ENCODE measurements around the gene NALCN. TPM values are rescaled to one million over a fixed set of nuclear protein-coding genes. Genes with fewer than 3 reads are reported as not detected.

NALCN gene
- total RNA-seq, 2 donors from 2014 or later, result 3.2 TPM; not detected in 1

DNA sequence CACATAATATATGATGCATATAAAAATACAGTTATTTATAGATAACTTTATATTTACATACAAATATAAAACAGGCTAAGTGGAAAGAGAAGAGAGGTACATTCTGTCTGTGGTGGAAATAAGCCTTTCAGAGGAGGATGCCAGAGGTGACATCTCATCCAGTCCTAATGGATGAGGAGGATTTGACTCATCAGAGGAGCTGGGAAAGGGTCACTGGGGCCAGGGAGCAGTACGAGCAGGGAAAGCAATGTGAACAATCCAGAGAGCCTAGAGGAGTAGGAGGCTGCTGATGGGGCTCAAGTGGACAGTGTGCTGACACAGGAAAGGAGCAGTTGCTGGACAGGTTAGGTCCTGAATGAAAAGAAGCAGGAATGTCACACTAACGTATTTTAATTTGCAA lies 18.6 kb downstream of the NALCN start:
- Histone ChIP-seq H3K27ac (no peak overlapping the region), H3K9me3 (no peaks in the 10 kb centered on the region), H3K4me3 (no peak overlapping the region), H3K27me3 (replicated peaks; ENCODE audit: insufficient read depth) (no peaks in the 10 kb centered on the region), H3K36me3 (no peaks in the 10 kb centered on the region), H3K4me1 (replicated peaks) (no peaks in the 10 kb centered on the region)
- TF ChIP-seq POLR2AphosphoS5 (IDR thresholded peaks at IDR 0.05), result no peak
- TF ChIP-seq POLR2A (IDR thresholded peaks at IDR 0.05), result no peak
- TF ChIP-seq, protein P1, sequence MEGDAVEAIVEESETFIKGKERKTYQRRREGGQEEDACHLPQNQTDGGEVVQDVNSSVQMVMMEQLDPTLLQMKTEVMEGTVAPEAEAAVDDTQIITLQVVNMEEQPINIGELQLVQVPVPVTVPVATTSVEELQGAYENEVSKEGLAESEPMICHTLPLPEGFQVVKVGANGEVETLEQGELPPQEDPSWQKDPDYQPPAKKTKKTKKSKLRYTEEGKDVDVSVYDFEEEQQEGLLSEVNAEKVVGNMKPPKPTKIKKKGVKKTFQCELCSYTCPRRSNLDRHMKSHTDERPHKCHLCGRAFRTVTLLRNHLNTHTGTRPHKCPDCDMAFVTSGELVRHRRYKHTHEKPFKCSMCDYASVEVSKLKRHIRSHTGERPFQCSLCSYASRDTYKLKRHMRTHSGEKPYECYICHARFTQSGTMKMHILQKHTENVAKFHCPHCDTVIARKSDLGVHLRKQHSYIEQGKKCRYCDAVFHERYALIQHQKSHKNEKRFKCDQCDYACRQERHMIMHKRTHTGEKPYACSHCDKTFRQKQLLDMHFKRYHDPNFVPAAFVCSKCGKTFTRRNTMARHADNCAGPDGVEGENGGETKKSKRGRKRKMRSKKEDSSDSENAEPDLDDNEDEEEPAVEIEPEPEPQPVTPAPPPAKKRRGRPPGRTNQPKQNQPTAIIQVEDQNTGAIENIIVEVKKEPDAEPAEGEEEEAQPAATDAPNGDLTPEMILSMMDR (IDR thresholded peaks at IDR 0.05), result no peak
- no peak for DNase-seq (ENCODE audit: low spot score)
- WGBS, result 39% methylated on average over 2 of the region's 2 CpGs
- intact Hi-C loops (cut with DNase I), result no loop called here

DNA sequence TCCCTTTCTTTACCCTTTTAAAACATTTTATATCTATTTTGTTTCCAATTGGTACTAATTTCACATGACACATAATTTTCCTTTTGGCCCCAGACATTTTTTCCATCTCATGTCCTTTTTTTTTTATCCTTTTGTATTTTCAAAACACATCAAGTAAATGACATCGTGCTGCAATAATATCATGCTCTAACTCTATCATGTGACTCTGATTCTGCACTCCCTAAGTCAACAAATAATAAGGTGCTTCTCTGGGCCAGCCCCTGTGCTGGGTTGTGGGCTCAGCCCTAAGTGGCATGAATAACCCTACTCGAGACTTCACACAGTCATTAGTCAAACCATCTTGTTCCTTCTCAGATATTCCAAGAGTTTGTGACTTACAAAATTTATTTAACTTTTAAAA lies 21.7 kb downstream of the NALCN start:
- Histone ChIP-seq H3K4me3 (no peak overlapping the region), H3K27me3 (replicated peaks; ENCODE audit: insufficient read depth) (no peaks in the 10 kb centered on the region), H3K4me1 (replicated peaks) (no peaks in the 10 kb centered on the region), H3K36me3 (no peaks in the 10 kb centered on the region), H3K27ac (no peak overlapping the region), H3K9me3 (no peaks in the 10 kb centered on the region)
- DNase-seq (ENCODE audit: low spot score), result no peak
- WGBS, result 41% methylated on average over 2 of the region's 2 CpGs
- TF ChIP-seq POLR2AphosphoS5 (IDR thresholded peaks at IDR 0.05) (no peak), POLR2A (IDR thresholded peaks at IDR 0.05) (no peak)
- intact Hi-C loops (cut with DNase I), result no loop called here

DNA sequence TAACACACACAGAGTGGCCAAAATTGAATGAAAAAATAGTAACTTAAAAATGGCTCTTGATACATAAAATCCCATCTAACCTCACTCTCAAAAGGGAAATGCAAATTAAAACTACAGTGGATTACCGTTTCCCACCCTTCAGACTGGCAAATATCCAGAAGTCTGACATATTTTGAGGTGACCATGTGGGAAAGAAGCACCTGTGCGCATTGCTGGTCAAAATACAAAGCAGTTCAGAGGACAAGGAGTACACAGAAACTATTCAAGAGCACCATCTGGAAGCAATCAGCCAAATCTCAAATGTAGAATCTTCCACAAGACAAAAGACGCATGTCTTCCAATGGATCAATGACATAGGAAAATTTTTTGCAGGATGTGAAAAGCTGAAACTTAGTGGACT lies 23.2 kb downstream of the NALCN start:
- H3K27me3 ChIP-seq (replicated peaks; ENCODE audit: insufficient read depth), result no peaks in the 10 kb centered on the region
- H3K27ac ChIP-seq, result no peak overlapping the region
- H3K4me3 ChIP-seq, result no peak overlapping the region
- no peak for DNase-seq (ENCODE audit: low spot score)
- H3K4me1 ChIP-seq (replicated peaks), result no peaks in the 10 kb centered on the region
- no peak for TF ChIP-seq POLR2A (IDR thresholded peaks at IDR 0.05)
- no peak for TF ChIP-seq POLR2AphosphoS5 (IDR thresholded peaks at IDR 0.05)
- TF ChIP-seq, protein P1 (IDR thresholded peaks at IDR 0.05), result no peak
- H3K36me3 ChIP-seq, result no peaks in the 10 kb centered on the region
- intact Hi-C loops (cut with DNase I), result no loop called here
- no peaks in the 10 kb centered on the region for H3K9me3 ChIP-seq
- WGBS, result 71% methylated on average over 3 of the region's 3 CpGs

DNA sequence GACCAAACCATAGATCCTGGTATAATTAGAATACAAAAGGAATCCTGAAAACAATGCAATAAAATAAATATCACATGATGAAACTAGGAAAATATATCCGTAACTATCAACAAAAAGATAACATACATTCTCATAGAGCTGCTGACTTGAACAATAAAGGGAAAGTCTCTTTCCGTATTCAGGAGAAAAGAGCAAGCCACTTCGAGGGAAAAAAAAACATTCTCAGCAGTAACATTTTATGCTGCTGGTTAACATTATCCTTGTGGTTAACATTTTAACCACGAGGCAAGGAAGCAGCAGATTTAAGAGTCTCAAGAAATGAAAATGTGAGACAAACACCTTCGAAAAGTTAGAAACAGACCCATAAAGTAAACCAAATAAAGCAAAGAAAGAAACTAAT lies 25.8 kb downstream of the NALCN start:
- Histone ChIP-seq H3K4me3 (no peak overlapping the region), H3K9me3 (no peaks in the 10 kb centered on the region), H3K36me3 (no peaks in the 10 kb centered on the region), H3K4me1 (replicated peaks) (no peaks in the 10 kb centered on the region), H3K27ac (no peak overlapping the region), H3K27me3 (replicated peaks; ENCODE audit: insufficient read depth) (no peaks in the 10 kb centered on the region)
- WGBS, result 13% methylated on average over 5 of the region's 5 CpGs
- TF ChIP-seq POLR2A (IDR thresholded peaks at IDR 0.05) (no peak), POLR2AphosphoS5 (IDR thresholded peaks at IDR 0.05) (no peak)
- TF ChIP-seq, protein P1 (IDR thresholded peaks at IDR 0.05), result no peak
- DNase-seq (ENCODE audit: low spot score), result no peak
- intact Hi-C loops (cut with DNase I), result no loop called here

DNA sequence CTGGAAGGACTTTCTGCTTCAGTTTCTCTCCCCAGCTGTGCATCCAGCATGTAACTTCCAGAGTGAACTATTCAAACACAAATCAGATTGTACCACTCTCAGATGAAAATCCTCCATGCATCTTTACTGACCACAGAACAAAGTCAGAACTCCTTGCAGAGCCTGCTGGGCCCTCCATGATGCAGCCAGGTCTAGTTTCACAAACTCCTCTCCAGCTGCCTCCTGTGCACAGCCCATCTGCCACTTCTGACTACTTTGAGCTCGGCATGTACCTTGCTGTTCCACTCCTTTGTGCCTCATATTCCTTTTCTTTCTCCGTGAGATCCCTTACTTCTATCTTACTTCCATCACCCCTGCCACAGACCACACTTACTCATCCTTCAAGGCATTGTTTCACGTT lies 31.4 kb downstream of the NALCN start:
- intact Hi-C loops (cut with DNase I), result no loop called here
- TF ChIP-seq, protein P1 (IDR thresholded peaks at IDR 0.05), result no peak
- no peak for TF ChIP-seq POLR2A (IDR thresholded peaks at IDR 0.05)
- TF ChIP-seq POLR2AphosphoS5 (IDR thresholded peaks at IDR 0.05), result no peak
- no peak overlapping the region for H3K27ac ChIP-seq
- no peak for DNase-seq (ENCODE audit: low spot score)
- no peaks in the 10 kb centered on the region for H3K27me3 ChIP-seq (replicated peaks; ENCODE audit: insufficient read depth)
- H3K36me3 ChIP-seq, result no peaks in the 10 kb centered on the region
- no peak overlapping the region for H3K4me3 ChIP-seq
- WGBS, result 67% methylated on average over 3 of the region's 3 CpGs
- no peaks in the 10 kb centered on the region for H3K4me1 ChIP-seq (replicated peaks)
- no peaks in the 10 kb centered on the region for H3K9me3 ChIP-seq

Measured in prostate gland (tissue), 2 donors.